Stimulated activated CD8-positive, alpha-beta memory T cell treated with anti-CD3 and anti-CD28 coated beads, Interleukin-7, amount 100 ng/mL, for 24 hours (primary cell): ENCODE results near the gene TIMELESS.
"Not testable (repeated sequence)": the region's sequence is repeated elsewhere in the genome, so short reads cannot be mapped to it uniquely, and the experiment has no call there.

ENCODE experiments used
- DNase-seq: peaks from one replicate; pipeline ENCODE4 v3.0.0-alpha.2; 2020; ENCODE audit warnings: low read depth

The TIMELESS gene

GRCh38 chr12:56448860-56449621 is at the start of gene TIMELESS:
TSS of gene TIMELESS (minus strand) at chr12:56449426. CDS start at chr12:56434170, 15,256 bp downstream.
- peak; percentile 66 for DNase-seq

- not testable (repeated sequence) for DNase-seq
These were observed 49.1 kb upstream of the TIMELESS start for GRCh38 chr12:56498126-56498902.

GRCh38 chr12:56496704-56497103 is 47.5 kb upstream of the TIMELESS start:
- DNase-seq, result not testable (repeated sequence)

- not testable (repeated sequence) for DNase-seq
These were observed 45.3 kb upstream of the TIMELESS start for GRCh38 chr12:56494481-56494880.

- not testable (repeated sequence) for DNase-seq
These were observed 44.8 kb upstream of the TIMELESS start for GRCh38 chr12:56494106-56494415.

- DNase-seq, result not testable (repeated sequence)
These were observed 44.3 kb upstream of the TIMELESS start for GRCh38 chr12:56493409-56494105.

- no peak for DNase-seq
These were observed 41.1 kb upstream of the TIMELESS start for GRCh38 chr12:56490360-56490759.

- peak; percentile 33 for DNase-seq
These were observed 39.1 kb upstream of the TIMELESS start, which contains the start of gene GLS2 for GRCh38 chr12:56488041-56488955. TSS of gene GLS2 (minus strand) at chr12:56488161. CDS start at chr12:56488118, 43 bp downstream.

- no peak for DNase-seq
These were observed 38.3 kb upstream of the TIMELESS start for GRCh38 chr12:56487448-56488040.

- DNase-seq, result no peak
These were observed 37.5 kb upstream of the TIMELESS start for GRCh38 chr12:56486694-56487093.

- DNase-seq, result no peak
These were observed 35.3 kb upstream of the TIMELESS start for GRCh38 chr12:56484566-56484965.

- no peak for DNase-seq
These were observed 30.4 kb upstream of the TIMELESS start for GRCh38 chr12:56479625-56480024.

GRCh38 chr12:56477521-56478225 is 28.4 kb upstream of the TIMELESS start:
- DNase-seq, result no peak

- no peak for DNase-seq
These were observed 27.8 kb upstream of the TIMELESS start for GRCh38 chr12:56476972-56477432.

- DNase-seq, result no peak
These were observed 26.9 kb upstream of the TIMELESS start for GRCh38 chr12:56476143-56476542.

GRCh38 chr12:56474389-56474788 is 25.2 kb upstream of the TIMELESS start:
- DNase-seq, result no peak

GRCh38 chr12:56469007-56469930 is 20.0 kb upstream of the TIMELESS start:
- no peak for DNase-seq

GRCh38 chr12:56468216-56469006 is 19.2 kb upstream of the TIMELESS start, which contains the start of gene SPRYD4:
TSS of gene SPRYD4 (plus strand) at chr12:56468578. CDS start at chr12:56468592, 14 bp downstream.
- DNase-seq, result peak; percentile 84
